Loucy (cell line): ENCODE data around the gene EDN3.

Experiments used
- CTCF ChIP-seq: fragments of 200-600 bp; sonication (generic); conservative IDR thresholded peaks from 2 replicates; pipeline ENCODE4 v1.5.1; 2014; ENCODE audit warnings: mild to moderate bottlenecking, antibody characterized with exemption, low read length
- EZH2phosphoT487 ChIP-seq: fragments of 200-600 bp; IDR thresholded peaks from 2 replicates; pipeline ENCODE4 v1.6.1; 2018; ENCODE audit warnings: antibody characterized with exemption, mild to moderate bottlenecking, moderate library complexity, borderline replicate concordance

- TF ChIP-seq CTCF (no peak), EZH2phosphoT487 (no peak)
These were observed 14.6 kb downstream of the EDN3 start for GRCh38 chr20:59314997-59315396.
